Stimulated activated CD4-positive, alpha-beta T cell treated with anti-CD3 and anti-CD28 coated beads, Interleukin-1b, Interleukin-23, amount 100 ng/mL, for 4 hours (primary cell): Measurements from ENCODE around the gene CAMKMT.
"Not testable (repeated sequence)": the region's sequence is repeated elsewhere in the genome, so short reads cannot be mapped to it uniquely, and the experiment has no call there.

Source experiments
- DNase-seq, 2 donors: peaks; one replicate each; pipeline ENCODE4 v3.0.0-alpha.2; 2020; ENCODE audit warnings: low read depth in 2 of 2

The CAMKMT gene

DNA sequence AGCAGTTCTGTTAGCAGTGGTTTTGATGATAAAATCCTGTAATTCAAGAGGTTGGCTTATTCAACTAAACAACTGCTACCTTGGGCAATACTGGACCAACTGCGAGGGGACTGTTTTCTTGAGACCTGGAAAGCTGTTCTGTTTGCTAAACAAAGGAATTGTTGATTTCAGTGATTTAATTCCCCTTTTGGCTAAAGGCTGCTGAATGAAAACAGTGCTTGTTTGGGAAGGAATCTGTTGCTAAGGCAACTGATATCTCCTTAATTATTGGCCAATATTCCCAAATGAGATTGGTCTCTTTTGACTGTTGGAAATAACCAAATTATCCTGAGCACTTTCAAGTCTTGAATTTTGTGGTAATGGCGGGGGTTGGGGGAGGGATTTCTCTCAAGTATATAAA, 136.8 kb downstream of the CAMKMT start:
- no peak for DNase-seq

DNA sequence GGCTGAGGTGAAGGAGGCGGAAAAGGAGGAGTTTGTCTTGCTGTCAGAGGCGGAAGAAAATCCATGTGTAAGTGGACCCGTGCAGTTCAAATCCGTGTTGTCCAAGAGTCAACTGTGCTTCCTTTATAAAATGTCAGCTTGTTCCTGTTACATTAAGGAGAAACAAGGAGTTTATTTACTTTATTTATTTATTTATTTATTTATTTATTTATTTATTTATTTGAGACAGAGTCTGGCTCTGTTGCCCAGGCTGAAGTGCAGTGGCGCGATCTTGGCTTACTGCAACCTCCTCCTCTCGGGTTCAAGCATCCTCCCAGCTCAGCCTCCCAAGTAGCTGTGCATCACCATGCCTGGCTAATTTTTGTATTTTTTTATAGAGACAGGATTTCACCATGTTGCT, 143.9 kb downstream of the CAMKMT start:
- DNase-seq: not testable (repeated sequence)

DNA sequence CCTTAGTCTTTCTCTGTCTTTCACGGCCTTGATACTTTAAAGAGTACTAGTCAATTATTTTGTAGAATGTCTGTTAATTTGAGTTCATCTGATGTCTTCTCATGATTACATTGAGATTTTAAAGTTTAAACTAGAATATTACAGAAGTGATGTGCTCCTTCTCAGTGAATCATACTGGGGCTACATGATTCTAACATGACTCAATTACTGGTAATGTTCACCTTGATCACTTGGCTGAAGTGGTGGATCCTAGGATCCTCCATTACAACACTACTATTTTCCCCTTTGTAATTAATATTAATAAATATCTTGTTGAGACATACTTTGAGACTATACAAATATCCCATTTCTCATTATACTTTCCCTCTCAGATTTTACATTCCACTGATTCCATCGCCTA, 148.5 kb downstream of the CAMKMT start:
- no peak for DNase-seq

DNA sequence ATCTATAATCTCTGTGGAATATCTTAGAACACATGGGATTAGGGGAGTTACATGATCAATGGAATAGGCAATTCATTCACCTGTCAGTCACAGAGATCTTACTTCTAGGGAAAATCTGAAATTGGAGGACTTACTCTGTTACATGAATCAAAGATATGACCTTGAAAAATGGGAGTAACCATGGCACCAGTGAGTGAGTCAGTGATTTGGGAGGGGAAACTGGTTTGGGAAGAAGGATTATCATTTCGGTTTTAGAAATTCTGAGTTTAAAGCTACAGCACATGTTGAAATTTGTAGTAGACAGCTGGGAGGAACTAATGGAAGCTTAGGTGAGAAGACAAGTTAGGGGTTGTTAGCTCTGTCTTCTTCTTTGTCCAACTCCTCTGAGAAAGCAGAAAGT, 153.7 kb downstream of the CAMKMT start:
- DNase-seq: no peak

DNA sequence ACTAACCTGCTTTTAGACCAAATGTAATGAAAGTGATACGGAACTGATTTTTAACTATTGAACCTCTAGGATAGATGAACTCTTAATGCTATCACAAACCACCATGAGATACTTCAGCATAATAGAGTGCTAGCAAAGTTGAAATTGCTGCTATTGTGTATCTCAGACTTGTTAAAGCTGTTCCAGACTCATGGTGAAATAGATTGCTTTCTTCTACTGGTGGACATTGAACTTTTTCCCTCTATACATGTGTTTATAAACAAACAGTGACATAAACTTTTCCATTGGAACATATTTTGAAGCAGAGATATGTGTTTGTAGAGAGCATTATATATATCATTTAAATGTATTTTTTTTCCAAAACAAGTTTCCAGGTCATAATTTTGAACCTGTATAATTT, 157.3 kb downstream of the CAMKMT start:
- DNase-seq: no peak

DNA sequence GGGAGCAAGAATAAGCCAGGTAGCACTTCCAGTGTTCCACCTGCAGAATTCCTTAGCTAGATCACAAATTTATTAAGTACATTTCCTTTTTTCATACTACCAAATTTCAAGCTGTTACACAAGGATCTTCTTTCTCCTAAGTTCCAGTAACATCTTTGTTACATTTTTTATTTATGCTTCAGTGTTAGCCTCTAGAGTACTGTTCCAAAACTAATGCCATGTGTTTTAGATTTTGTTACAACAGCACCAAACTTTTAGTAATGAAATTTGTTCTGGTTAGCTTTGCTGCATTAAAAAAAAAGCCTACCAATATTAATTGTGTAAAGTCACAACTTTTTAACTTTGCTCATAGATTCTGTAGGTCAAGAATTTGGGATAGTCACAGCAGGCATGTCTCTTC, 161.1 kb downstream of the CAMKMT start:
- DNase-seq: no peak

DNA sequence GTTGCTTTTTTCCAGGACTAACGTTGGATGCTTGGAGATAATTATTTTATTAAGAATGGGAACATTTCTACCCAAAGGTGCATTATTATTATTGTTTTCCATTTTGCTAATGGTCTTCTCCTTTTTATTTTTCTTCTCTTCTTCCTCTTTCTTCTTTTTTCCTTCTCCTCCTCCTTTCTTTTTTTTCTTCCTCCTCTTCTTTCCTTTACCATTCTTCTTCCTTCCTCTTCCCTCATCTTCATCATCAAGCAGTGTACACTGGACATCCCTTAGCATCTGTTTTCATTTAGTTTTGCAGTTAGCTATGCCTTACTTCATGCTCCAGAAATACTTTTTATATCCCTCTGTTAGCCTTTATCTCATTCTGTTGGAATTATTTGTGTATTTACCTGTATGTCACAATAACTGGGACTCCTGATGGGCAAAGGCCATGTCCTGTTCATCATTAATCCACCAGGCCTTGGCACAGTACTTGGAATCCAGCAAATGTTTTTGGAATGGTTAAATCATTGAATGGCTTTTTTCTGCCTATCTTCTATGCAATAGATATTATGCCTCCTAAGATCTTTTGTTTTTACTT, 162.7 kb downstream of the CAMKMT start:
- DNase-seq: no peak

DNA sequence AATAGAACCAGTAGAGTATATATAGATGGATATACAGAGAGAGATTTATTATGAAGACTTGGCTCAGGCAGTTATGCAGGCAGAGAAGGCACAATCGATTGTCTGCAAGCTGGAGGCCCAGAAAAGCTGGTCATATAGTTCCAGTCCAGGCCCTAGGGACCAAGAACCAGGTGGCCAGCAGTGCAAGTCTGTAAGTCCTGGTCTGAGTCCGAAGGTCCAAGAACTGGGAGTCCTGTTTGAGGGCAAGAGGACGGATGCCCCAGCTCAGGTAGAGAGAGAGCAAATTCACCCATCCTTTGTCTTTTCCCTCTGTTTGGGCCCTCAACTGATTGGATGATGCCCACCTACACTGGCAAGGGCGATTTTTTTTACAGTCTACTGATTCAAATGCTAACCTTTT, 164.6 kb downstream of the CAMKMT start:
- no peak for DNase-seq

DNA sequence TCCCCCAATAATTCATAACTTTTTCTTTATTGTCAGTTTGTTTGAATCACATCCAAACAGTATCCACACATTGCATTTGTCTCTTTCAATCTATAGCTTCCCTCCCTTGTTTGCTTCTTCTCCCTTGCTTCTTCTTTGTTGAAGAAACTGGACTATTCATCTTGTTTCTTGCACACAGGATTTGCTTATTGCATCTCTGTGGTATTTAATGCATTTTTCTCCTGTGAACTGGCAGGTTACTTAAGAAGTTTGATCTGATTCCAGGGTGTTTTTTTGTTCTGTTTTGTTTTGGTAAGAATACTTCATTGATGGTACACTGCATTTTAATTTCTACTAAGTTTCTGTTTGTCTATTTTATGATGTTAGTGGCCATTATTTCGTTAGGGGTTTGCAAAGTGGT, 166.8 kb downstream of the CAMKMT start:
- DNase-seq: no peak

DNA sequence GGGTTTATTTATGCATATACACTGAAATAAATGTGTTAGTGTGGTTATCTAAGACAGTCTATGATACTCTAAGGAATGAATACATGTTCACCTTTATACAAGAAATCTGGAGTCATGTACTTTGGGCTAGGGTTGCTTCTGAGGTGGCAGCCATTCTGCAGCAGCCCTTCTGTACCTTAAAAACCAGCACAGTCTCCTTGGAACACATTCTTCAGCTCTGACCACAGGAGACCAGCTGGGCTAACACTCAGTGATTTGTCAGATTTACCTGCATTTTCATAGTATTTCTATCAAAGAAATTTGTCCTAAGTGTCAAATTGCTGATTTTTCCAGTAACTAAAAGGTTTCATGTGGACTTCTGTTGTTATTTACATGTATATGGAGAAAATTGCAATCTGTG, 167.7 kb downstream of the CAMKMT start:
- no peak for DNase-seq

DNA sequence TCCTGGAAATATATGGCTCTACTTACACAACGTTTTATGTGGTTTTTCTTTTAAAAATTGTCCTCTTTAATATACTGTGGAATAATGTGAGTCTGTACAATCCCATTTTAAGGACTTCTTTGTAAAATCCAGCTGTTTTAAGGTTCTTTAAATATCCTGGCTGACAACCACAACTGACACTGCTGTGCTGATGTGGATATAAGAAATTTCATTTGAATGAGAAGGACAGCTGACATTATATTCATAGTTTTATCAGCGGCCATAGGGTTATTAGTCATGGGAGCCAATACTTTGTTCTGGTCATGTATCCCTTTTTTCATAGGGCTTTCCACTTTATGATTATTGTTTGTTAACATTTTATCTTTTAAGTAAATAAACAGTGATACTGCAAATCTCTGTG, 169.5 kb downstream of the CAMKMT start:
- no peak for DNase-seq

DNA sequence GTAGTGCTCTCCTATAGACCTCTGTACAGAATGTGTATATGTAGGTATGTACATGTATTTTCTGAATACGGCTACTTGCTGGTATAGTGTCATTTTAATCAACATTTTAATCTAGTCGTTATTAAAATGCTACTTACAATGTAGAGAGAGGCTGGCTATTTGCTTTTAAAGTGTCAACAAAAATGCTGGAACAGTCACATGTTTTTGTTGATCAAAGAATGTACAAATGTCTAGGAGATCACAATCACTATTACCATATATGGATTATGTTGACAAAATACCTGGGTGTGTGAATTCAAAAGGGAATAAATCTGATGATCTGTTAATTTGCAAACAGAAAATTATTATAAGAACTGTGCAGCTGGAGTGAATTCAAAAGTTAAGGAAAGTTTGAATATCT, 170.3 kb downstream of the CAMKMT start:
- DNase-seq: no peak

DNA sequence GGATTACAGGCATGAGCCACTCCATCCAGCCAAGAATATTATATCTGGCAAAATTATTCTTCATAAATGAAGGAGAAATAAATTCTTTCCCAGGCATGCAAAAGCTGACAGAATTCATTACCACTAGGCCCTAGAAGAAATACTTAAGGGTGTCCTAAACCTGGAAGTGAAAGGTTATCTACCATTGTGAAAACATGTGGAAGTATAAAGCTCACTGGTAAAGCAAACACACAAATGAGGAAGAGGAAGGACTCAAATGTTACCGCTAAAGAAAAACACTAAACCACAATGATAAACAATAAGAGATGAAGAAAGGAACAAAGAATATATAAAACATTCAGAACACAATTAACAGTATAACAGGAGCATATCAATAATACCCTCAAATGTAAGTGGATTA, 171.8 kb downstream of the CAMKMT start:
- DNase-seq: no peak

DNA sequence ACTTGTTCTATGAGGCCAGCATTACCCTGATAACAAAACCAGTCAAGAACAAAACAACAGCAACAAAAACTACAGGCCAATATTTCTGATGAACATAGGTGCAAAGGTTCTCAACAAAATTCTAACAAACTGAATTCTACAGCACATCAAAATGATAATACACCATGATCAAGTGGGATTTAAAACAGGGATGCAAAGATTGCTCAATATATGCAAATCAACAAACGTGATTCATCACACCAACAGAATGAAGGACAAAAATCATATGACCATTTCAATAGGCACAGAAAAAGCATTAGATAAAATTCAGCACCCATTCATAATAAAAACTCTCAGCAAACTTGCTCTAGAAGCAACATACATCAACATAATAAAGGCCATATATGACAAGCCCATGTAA, 173.6 kb downstream of the CAMKMT start:
- no peak for DNase-seq

DNA sequence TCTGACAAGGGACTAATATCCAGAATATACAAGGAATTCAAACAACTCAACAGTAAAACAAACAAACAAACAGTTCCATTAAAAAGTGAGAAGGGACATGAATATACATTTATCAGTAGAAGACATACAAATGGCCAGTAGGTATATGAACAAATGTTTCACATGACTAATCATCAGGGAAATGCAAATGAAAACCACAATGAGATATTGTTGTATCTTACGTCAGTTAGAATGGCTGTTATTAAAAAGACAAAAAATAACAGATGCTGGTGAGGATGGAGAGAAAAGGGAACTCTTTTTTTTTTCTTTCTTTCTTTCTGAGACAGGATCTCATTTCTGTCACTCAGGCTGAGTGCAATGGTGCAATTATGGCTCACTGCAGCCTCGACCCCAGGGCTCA, 175.5 kb downstream of the CAMKMT start:
- DNase-seq: no peak

DNA sequence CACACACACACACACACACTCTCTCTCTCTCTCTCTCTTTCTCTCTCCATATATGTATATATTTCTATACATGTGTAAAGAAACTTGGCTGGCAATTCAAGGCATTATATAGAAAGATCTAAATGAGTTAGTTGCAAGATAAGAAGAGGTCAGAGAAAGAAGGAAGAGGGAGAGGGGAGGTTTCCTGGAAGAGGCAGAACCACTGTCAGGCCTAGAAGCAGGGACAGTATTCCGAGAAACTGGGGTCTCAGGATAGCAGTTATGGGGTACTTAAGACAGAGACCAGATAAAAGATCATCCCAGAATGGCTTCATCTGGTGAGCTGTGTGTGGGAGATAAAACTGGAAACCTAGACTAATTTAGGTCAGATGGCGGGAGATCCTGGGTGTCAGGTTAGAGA, 180.8 kb downstream of the CAMKMT start:
- no peak for DNase-seq

DNA sequence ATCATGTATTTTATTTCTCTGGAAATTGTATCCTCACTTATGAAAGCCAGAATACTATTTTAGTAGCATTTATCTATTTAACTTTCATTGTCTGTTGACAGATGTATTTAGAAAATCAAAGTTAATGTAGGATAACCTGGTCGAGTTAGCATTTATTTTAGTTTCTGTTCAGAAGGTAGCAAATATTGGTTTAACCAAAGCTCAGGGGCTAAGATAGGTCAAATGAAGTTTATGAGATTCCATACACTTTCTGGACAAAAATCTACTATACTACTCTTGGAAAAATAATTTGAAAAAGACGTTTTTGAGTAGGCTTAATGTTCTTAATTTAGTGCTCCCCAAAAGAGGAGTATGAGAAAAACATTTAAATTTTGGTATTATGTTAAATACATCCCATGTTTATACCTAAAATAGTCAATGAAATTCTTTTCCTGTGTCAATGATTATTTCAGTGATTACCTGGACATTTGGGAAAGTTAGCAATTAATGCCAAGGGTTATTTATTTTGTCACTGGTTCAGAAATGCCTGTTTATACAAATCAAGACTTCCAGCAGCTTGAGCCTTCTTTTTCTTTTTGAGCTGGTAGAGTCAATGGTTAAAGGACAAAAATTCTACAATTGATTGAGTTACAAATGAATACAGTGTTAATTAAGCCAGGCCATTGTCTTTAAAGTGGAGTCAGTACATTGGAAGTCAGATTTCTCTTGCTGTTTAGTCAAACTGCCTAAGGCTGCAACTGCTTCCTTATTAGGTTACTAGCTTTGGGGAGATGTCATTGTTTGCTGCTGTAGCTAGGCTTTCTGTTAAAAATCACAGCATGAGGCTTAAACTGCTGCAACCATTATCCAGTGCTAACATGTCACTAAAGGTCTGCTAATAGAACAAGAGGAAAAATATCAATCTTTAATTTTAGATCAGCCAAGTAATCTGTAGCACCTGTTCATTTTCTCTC, 182.3 kb downstream of the CAMKMT start:
- no peak for DNase-seq

DNA sequence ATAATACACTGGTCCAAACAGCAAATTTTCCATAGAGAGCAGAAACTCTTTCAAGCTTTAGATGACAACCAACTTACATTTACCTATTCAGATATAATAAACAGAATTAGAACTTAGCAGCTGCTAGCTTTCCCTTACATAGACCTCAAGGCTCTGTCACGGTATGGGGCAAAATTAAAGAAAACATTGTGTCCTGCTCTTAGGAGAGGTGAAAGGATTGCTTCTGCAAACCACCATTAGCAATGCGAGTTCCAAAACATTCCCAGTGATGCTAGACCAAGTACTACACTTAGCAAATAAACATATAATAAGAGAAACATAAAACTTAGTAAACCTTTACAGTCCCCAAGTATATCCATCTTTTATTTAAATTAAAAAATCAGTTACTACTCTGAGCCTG, 183.3 kb downstream of the CAMKMT start:
- DNase-seq: no peak

DNA sequence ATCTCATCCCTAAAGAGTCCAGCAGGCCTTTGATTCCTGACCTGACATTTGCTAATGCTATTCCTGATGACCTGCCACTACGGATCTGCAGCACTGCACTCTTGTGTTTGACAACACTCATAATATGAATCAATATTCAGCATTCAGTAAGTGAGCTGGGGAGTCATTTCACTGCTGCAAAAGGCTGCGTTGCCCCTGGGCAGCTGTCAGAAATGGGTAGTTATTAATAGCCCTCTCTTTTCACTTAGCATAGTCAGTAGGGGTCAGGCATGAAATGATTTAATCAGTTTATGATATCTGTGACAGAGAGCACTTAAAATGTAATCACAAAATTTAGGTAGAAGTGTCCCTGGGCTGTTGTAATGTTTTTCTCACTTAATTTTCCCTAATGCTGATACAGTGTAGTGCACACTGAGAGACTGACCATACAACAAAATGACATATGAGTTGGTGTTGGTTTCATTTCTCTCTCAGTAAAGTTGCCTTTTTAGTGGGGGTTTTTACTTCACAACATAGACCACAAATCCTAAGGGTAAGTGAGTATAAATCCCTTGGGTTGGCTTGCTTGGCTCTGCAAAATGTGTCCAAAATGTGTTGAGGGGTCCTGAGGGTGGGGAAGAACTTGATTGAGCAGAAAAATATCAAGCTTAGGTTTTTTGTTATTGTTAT, 184.8 kb downstream of the CAMKMT start:
- no peak for DNase-seq

DNA sequence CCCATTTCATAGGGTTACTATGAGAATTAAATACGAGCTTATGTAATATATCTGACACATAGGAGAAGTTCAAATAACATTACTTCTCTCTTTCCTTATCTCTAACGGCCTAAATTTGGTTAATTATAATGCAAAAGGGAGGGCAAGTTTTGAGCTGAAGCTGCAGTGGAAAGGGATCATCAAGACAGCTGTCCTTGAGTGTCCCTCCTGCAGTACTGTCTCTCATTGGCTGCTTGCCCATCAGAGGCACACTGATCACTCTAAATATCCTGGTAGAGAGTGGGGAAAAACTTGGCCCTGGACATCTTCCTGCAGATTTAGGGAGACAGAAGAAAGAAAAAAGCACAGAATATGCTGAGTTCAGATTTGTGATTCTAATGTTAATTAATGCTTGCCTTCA, 186.0 kb downstream of the CAMKMT start:
- DNase-seq: no peak

DNA sequence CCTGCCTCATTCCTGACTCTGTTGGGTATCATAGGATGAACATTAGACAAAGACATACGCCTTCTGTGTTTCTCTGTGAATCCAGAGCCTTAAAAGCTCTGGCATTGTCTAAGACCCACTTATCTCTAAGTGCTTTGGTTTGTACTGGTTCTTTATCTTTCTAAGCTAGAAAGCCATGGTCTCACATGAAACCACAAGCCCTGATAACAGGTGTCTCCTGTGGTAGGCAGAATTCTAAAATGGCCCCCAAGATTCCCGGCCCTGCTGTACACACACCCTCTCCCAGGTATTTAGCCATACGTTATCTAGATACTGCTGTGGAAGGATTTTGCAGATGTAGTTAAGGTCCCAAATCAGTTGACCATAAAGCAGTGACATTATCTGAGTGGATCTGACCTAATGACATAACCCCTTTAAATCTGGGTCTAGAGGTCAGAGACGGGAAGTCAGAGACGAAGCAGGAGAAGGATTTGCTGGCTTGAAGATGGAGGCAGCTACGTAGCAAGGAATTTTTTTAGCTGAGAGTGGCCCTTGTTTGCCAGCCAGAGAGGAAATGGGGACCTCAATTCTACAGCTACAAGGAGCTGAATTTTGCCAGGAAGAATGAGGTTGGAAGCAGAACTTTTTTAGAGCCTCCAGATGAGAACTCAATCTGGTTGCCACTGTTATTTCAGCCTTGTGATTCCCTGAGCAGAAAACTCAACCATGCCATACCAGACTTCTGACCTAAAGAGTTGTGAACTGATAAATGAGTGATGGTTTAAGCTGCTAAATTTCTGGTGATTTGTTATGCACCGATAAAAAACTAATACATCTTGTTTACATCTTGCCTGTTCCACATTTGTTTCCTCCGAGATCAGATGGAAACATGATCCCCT, 186.7 kb downstream of the CAMKMT start:
- no peak for DNase-seq

DNA sequence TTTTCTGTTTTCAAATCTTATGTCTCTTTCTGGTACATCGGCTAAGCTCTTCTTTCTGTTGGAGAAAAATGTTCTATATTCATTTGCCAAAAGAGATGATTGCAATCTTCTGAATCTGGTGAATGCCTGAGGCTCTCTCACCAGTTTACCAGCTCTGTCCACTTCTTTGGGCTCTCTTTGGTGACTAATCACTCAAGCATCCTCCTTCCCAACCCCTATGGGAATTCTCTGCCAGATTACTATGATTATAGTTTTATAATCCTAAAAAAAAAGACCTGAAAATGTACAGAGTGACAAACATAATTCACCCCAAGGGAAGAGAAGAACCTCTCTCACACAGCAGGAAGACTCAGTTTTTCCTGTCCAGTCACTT, 187.3 kb downstream of the CAMKMT start:
- no peak for DNase-seq
